Measurements from ENCODE around the gene PIGC. TPM values are rescaled to one million over a fixed set of nuclear protein-coding genes. Genes with fewer than 3 reads are reported as not detected.

The PIGC gene
- total RNA-seq, 4 donors from 2014 or later, result 9.6 to 13.7 (median 12.8) TPM

DNA sequence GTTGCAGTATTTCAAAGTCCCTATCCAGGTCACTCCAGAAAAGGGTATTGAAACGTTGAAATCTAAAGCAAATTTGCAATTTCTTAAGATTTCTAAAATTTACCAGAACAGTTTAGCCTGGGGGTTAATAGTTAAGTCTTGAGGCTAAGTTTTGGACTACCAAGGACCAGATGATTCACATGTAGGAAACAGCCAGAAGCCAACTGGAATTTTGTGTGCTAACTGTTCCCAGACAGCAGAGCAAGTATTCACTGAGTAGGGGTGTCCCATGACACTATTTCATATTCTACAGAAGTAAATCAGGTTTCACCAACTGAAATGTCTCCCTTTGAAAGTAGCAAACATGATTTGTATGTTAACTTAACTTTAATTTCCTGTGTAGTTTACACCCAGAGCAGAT lies 34.9 kb downstream of the PIGC start:
- H3K4me3 ChIP-seq, result no peak overlapping the region
- TF ChIP-seq CTCF (IDR thresholded peaks at IDR 0.05 in 4 of 5, conservative IDR thresholded peaks at IDR 0.05 in 1 of 5), result no peak
- TF ChIP-seq POLR2A (IDR thresholded peaks at IDR 0.05), result no peak
- H3K27ac ChIP-seq, result no peak overlapping the region
- H3K9me3 ChIP-seq, result no peaks in the 10 kb centered on the region
- in situ Hi-C loops (cut with MboI; ENCODE audit: low sequenced_read_pairs in 4 of 4), result loop anchor here in 2 of 4 donors (25.0 kb wide), 1 partner anchor 397 kb away; no protein-coding TSS in a partner anchor
- DNase-seq (no peak), ATAC-seq (no peak)
- intact Hi-C loops (cut with DNase I; ENCODE audit: low total_unique reads), result loop anchor here (10.0 kb wide), 1 partner anchor 404 kb away; no protein-coding TSS in a partner anchor
- H3K27me3 ChIP-seq, result no peaks in the 10 kb centered on the region
- H3K4me1 ChIP-seq, result no peaks in the 10 kb centered on the region
- H3K36me3 ChIP-seq, result no peaks in the 10 kb centered on the region

GRCh38 chr1:172406968-172407367 lies 36.9 kb downstream of the PIGC start:
- ATAC-seq (no peak), DNase-seq (no peak)
- in situ Hi-C loops (cut with MboI; ENCODE audit: low sequenced_read_pairs in 4 of 4), result loop anchor here in 2 of 4 donors (25.0 kb wide), 1 partner anchor 395 kb away; no protein-coding TSS in a partner anchor
- Histone ChIP-seq H3K4me1 (no peaks in the 10 kb centered on the region), H3K36me3 (no peaks in the 10 kb centered on the region), H3K27ac (no peak overlapping the region), H3K9me3 (no peaks in the 10 kb centered on the region), H3K27me3 (no peaks in the 10 kb centered on the region), H3K4me3 (no peak overlapping the region)
- TF ChIP-seq POLR2A (IDR thresholded peaks at IDR 0.05), result no peak
- no peak for TF ChIP-seq CTCF (IDR thresholded peaks at IDR 0.05 in 4 of 5, conservative IDR thresholded peaks at IDR 0.05 in 1 of 5)
- intact Hi-C loops (cut with DNase I; ENCODE audit: low total_unique reads), result loop anchor here (10.0 kb wide), 1 partner anchor 402 kb away; no protein-coding TSS in a partner anchor

- intact Hi-C loops (cut with DNase I; ENCODE audit: low total_unique reads) (loop anchor here (10.0 kb wide), 1 partner anchor 401 kb away; no protein-coding TSS in a partner anchor), in situ Hi-C loops (cut with MboI; ENCODE audit: low sequenced_read_pairs in 4 of 4) (loop anchor here in 2 of 4 donors (25.0 kb wide), 1 partner anchor 394 kb away; no protein-coding TSS in a partner anchor)
- TF ChIP-seq CTCF (IDR thresholded peaks at IDR 0.05 in 4 of 5, conservative IDR thresholded peaks at IDR 0.05 in 1 of 5) (no peak), POLR2A (IDR thresholded peaks at IDR 0.05) (no peak)
- no peak for DNase-seq
- Histone ChIP-seq H3K9me3 (no peaks in the 10 kb centered on the region), H3K36me3 (no peaks in the 10 kb centered on the region), H3K4me1 (no peaks in the 10 kb centered on the region), H3K4me3 (no peak overlapping the region), H3K27me3 (no peaks in the 10 kb centered on the region), H3K27ac (no peak overlapping the region)
- no peak for ATAC-seq
Measured at GRCh38 chr1:172405912-172406311, 38.0 kb downstream of the PIGC start.

DNA sequence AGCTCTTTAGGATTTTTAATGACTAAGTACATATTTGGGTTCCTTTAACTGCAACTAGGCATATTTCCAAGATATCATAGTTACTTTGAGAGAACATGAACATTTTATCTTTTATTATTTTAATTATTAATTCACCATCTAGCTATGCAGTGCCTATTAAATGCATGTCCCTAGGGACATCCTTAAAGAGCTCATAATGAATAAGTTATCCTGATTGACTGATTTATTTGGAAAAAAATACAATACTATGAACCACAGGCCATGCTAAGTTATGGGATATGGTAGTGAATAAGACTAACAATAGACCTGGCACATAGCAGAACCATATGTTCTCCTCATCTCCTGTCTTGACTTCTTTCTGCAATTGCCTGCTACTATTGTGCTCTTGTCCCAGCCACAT lies 39.7 kb downstream of the PIGC start:
- intact Hi-C loops (cut with DNase I; ENCODE audit: low total_unique reads), result loop anchor here (10.0 kb wide), 1 partner anchor 399 kb away; no protein-coding TSS in a partner anchor
- no peak overlapping the region for H3K27ac ChIP-seq
- in situ Hi-C loops (cut with MboI; ENCODE audit: low sequenced_read_pairs in 4 of 4), result loop anchor here in 2 of 4 donors (25.0 kb wide), 1 partner anchor 392 kb away; no protein-coding TSS in a partner anchor
- H3K36me3 ChIP-seq, result no peaks in the 10 kb centered on the region
- no peaks in the 10 kb centered on the region for H3K9me3 ChIP-seq
- peaks cover 1 to 4% of the 10 kb centered on the region in 2 donors for H3K4me1 ChIP-seq
- no peak overlapping the region for H3K4me3 ChIP-seq
- ATAC-seq (no peak), DNase-seq (no peak)
- TF ChIP-seq CTCF (IDR thresholded peaks at IDR 0.05 in 4 of 5, conservative IDR thresholded peaks at IDR 0.05 in 1 of 5) (no peak), POLR2A (IDR thresholded peaks at IDR 0.05) (no peak)
- H3K27me3 ChIP-seq, result no peaks in the 10 kb centered on the region
